SK-N-SH (cell line): ENCODE data around the gene PLEK2.

Source experiments
- EP300 ChIP-seq, 2 experiments: IDR thresholded peaks; 2 replicates each; pipeline versions ENCODE4 v1.4.0 to v1.6.1; 2012; ENCODE audit warnings: borderline replicate concordance in 1 of 2, low read depth in 1 of 2, low read length in 1 of 2
- FOXJ3 ChIP-seq: sonication (generic); formaldehyde crosslinking; IDR thresholded peaks from 2 replicates; pipeline ENCODE4 v1.5.1; 2020; ENCODE audit warnings: mild to moderate bottlenecking, missing genetic modification reagents
- FOXM1 ChIP-seq: IDR thresholded peaks from 2 replicates; pipeline ENCODE4 v1.4.0; 2012; ENCODE audit warnings: low read depth, mild to moderate bottlenecking
- GABPA ChIP-seq: IDR thresholded peaks from 2 replicates; pipeline ENCODE4 v1.4.0; 2012; ENCODE audit warnings: low read depth, mild to moderate bottlenecking
- POLR2AphosphoS5 ChIP-seq: IDR thresholded peaks from 2 replicates; pipeline ENCODE4 v1.6.1; 2012; ENCODE audit warnings: low read depth, low read length
- TAF1 ChIP-seq: IDR thresholded peaks from 2 replicates; pipeline ENCODE4 v1.6.1; 2012; ENCODE audit warnings: low read depth, mild to moderate bottlenecking, low read length, moderate library complexity, borderline replicate concordance
- YY1 ChIP-seq: IDR thresholded peaks from 2 replicates; pipeline ENCODE4 v1.4.0; 2012; ENCODE audit warnings: low read depth, mild to moderate bottlenecking
- TF ChIP-seq, protein P1 (sequence below): fragments of 200-600 bp; sonication (generic); IDR thresholded peaks from 2 replicates; pipeline ENCODE4 v1.6.1; 2017; ENCODE audit warnings: antibody characterized with exemption, mild to moderate bottlenecking, moderate library complexity
- TF ChIP-seq, protein P2 (sequence below): IDR thresholded peaks from 2 replicates; pipeline ENCODE4; 2012
- TF ChIP-seq, protein P3 (sequence below): fragments of 150-350 bp; IDR thresholded peaks from 2 replicates; pipeline ENCODE4 v1.6.1; 2017; ENCODE audit warnings: antibody characterized with exemption, low read length, low read depth, borderline replicate concordance
- TF ChIP-seq, protein P4 (sequence below): IDR thresholded peaks from 2 replicates; pipeline ENCODE4 v1.6.1; 2012; ENCODE audit warnings: mild to moderate bottlenecking, low read depth, low read length, moderate library complexity

DNA sequence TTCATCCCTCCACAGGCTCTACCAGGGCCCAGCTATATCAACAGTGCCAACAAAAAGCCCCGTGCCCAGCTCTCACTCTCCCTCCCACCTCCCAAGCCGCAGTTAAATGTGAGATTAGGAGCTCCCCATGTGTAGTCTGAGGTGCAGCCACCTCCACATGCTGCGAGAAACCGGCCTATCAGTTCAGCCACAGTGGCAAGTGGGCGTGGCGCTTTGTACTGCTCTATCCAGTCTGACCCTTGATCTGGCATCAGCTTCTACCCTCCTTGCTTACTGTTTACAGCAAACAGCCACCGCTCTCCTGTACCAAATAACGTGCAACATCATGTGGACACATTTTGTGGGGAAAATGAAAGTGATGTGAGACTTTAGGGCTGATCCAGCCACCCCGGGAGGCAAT, 1.7 kb downstream of the PLEK2 start:
- TF ChIP-seq FOXM1 (no peak), GABPA (no peak), POLR2AphosphoS5 (no peak), TAF1 (no peak), EP300 (IDR thresholded peaks at IDR 0.05; ENCODE audit: borderline replicate concordance in 1 of 2, low read depth in 1 of 2, low read length in 1 of 2) (no peak), FOXJ3 (CRISPR knock-in tag) (no peak), YY1 (no peak)
- TF ChIP-seq, protein P1, sequence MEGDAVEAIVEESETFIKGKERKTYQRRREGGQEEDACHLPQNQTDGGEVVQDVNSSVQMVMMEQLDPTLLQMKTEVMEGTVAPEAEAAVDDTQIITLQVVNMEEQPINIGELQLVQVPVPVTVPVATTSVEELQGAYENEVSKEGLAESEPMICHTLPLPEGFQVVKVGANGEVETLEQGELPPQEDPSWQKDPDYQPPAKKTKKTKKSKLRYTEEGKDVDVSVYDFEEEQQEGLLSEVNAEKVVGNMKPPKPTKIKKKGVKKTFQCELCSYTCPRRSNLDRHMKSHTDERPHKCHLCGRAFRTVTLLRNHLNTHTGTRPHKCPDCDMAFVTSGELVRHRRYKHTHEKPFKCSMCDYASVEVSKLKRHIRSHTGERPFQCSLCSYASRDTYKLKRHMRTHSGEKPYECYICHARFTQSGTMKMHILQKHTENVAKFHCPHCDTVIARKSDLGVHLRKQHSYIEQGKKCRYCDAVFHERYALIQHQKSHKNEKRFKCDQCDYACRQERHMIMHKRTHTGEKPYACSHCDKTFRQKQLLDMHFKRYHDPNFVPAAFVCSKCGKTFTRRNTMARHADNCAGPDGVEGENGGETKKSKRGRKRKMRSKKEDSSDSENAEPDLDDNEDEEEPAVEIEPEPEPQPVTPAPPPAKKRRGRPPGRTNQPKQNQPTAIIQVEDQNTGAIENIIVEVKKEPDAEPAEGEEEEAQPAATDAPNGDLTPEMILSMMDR = no peak
- TF ChIP-seq, protein P2, sequence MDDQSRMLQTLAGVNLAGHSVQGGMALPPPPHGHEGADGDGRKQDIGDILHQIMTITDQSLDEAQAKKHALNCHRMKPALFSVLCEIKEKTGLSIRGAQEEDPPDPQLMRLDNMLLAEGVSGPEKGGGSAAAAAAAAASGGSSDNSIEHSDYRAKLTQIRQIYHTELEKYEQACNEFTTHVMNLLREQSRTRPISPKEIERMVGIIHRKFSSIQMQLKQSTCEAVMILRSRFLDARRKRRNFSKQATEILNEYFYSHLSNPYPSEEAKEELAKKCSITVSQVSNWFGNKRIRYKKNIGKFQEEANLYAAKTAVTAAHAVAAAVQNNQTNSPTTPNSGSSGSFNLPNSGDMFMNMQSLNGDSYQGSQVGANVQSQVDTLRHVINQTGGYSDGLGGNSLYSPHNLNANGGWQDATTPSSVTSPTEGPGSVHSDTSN = no peak
- TF ChIP-seq, protein P3, sequence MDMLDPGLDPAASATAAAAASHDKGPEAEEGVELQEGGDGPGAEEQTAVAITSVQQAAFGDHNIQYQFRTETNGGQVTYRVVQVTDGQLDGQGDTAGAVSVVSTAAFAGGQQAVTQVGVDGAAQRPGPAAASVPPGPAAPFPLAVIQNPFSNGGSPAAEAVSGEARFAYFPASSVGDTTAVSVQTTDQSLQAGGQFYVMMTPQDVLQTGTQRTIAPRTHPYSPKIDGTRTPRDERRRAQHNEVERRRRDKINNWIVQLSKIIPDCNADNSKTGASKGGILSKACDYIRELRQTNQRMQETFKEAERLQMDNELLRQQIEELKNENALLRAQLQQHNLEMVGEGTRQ = no peak
- TF ChIP-seq, protein P4, sequence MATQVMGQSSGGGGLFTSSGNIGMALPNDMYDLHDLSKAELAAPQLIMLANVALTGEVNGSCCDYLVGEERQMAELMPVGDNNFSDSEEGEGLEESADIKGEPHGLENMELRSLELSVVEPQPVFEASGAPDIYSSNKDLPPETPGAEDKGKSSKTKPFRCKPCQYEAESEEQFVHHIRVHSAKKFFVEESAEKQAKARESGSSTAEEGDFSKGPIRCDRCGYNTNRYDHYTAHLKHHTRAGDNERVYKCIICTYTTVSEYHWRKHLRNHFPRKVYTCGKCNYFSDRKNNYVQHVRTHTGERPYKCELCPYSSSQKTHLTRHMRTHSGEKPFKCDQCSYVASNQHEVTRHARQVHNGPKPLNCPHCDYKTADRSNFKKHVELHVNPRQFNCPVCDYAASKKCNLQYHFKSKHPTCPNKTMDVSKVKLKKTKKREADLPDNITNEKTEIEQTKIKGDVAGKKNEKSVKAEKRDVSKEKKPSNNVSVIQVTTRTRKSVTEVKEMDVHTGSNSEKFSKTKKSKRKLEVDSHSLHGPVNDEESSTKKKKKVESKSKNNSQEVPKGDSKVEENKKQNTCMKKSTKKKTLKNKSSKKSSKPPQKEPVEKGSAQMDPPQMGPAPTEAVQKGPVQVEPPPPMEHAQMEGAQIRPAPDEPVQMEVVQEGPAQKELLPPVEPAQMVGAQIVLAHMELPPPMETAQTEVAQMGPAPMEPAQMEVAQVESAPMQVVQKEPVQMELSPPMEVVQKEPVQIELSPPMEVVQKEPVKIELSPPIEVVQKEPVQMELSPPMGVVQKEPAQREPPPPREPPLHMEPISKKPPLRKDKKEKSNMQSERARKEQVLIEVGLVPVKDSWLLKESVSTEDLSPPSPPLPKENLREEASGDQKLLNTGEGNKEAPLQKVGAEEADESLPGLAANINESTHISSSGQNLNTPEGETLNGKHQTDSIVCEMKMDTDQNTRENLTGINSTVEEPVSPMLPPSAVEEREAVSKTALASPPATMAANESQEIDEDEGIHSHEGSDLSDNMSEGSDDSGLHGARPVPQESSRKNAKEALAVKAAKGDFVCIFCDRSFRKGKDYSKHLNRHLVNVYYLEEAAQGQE = no peak
